Breast epithelium (tissue), 3 donors: Measurements from ENCODE around the gene SLC7A5.

Experiments
- POLR2A ChIP-seq: fragments of 450-650 bp; IDR thresholded peaks from one replicate; pipeline ENCODE4 v1.6.1; 2016; ENCODE audit warnings: antibody characterized with exemption, mild to moderate bottlenecking, moderate library complexity
- POLR2AphosphoS5 ChIP-seq, 3 donors: sonication (generic); formaldehyde crosslinking; IDR thresholded peaks; one replicate each; pipeline ENCODE4 v1.6.1; 2017; ENCODE audit warnings: antibody characterized with exemption in 3 of 3
- TF ChIP-seq, protein P1 (sequence below), 3 donors: fragments of 450-650 bp; IDR thresholded peaks; one replicate each; pipeline ENCODE4 v1.5.1; 2016 to 2017; ENCODE audit warnings: antibody characterized with exemption in 3 of 3, mild to moderate bottlenecking in 3 of 3, moderate library complexity in 3 of 3

DNA sequence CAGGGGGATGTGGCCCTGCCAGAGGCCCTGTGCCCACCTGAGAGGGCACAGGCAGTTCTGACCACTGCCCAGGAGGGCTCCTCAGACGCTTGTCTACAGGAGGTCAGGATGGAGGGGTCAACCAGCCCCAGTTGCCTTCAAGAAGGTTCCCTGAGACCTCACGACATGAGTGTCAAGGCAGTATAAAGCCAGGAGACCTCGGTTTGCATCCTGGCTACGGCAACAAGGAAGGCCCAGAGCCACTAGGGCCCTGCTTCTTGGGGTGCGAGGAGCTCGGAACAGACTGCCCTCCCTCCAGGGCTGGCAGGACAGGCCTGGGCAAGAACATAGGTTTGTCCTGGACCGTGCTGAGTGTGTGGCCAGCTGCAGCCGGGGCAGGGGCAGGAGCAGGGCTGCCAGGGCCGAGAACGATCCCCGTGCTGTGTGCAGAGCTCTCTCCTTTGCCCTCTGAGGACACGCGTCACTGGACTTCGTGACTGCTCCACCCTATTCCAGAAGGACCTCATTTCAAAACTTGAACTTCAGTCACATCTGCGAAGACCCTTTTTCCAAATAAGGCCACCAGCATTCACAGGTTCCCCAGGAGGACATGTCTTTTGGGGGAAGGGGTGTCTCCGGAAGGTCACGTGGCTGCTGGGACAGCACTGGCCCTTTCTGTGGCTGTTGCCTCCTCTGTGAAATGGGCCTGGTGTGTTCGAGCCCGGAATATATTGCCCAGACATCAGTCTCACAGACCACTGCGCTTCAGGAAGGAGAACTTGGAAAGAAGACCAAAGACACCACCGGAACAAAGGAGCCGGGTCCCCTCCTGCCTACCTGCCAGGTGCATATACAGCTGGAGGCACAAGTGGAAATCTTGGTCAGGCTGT is 27.7 kb downstream of the SLC7A5 start:
- TF ChIP-seq POLR2A, result no peak
- TF ChIP-seq, protein P1, sequence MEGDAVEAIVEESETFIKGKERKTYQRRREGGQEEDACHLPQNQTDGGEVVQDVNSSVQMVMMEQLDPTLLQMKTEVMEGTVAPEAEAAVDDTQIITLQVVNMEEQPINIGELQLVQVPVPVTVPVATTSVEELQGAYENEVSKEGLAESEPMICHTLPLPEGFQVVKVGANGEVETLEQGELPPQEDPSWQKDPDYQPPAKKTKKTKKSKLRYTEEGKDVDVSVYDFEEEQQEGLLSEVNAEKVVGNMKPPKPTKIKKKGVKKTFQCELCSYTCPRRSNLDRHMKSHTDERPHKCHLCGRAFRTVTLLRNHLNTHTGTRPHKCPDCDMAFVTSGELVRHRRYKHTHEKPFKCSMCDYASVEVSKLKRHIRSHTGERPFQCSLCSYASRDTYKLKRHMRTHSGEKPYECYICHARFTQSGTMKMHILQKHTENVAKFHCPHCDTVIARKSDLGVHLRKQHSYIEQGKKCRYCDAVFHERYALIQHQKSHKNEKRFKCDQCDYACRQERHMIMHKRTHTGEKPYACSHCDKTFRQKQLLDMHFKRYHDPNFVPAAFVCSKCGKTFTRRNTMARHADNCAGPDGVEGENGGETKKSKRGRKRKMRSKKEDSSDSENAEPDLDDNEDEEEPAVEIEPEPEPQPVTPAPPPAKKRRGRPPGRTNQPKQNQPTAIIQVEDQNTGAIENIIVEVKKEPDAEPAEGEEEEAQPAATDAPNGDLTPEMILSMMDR (IDR thresholded peaks at IDR 0.05), result no peak
- no peak for TF ChIP-seq POLR2AphosphoS5 (IDR thresholded peaks at IDR 0.05)
